Common myeloid progenitor, CD34-positive (primary cell): ENCODE measurements around the gene ARHGEF28.

Source experiments
- CTCF ChIA-PET: fragments of 350-600 bp; sonication (Branson Sonifier 250); formaldehyde crosslinking; loops from one replicate; lab custom pipeline; 2021; ENCODE audit warnings: antibody characterized with exemption; lab: Charles Lee
- POLR2A ChIA-PET: fragments of 350-600 bp; sonication (Branson Sonifier 250); formaldehyde crosslinking; loops from one replicate; lab custom pipeline; 2021; ENCODE audit warnings: antibody characterized with exemption; lab: Charles Lee
- DNase-seq, 3 donors: peaks; one replicate each; pipeline versions ENCODE4 v3.0.0 to v3.0.0-alpha.2; 2013
- H3K27ac ChIP-seq, 2 experiments: 1 replicate in 1 of 2; 2 replicates in 1 of 2; pipeline ENCODE4 v1.7.0; 2013; ENCODE audit warnings: inconsistent platforms in 2 of 2, low read length in 2 of 2, mild to moderate bottlenecking in 2 of 2, low read depth in 1 of 2, moderate library complexity in 1 of 2; ENCODE audit not compliant: severe bottlenecking in 2 of 2, insufficient read depth in 1 of 2, poor library complexity in 1 of 2
- H3K27me3 ChIP-seq, 5 experiments: replicated peaks in 2 of 5; 1 replicate in 3 of 5; 2 replicates in 2 of 5; pipeline versions ENCODE4 v1.6.1 to v1.7.0; 2013; ENCODE audit warnings: low read length in 4 of 5, mild to moderate bottlenecking in 2 of 5, moderate library complexity in 2 of 5, inconsistent platforms in 1 of 5; ENCODE audit not compliant: insufficient read depth in 5 of 5, control insufficient read depth in 4 of 5
- H3K36me3 ChIP-seq, 4 experiments: 1 replicate in 2 of 4; 2 replicates in 2 of 4; pipeline versions ENCODE4 v1.6.1 to v1.7.0; 2013; ENCODE audit warnings: low read length in 3 of 4, control low read depth in 1 of 4, mild to moderate bottlenecking in 1 of 4; ENCODE audit not compliant: control insufficient read depth in 4 of 4, insufficient read depth in 4 of 4
- H3K4me1 ChIP-seq, 4 experiments: 1 replicate in 3 of 4; 2 replicates in 1 of 4; pipeline versions ENCODE4 v1.6.1 to v1.7.1; 2013; ENCODE audit warnings: low read length in 3 of 4, mild to moderate bottlenecking in 3 of 4, control low read depth in 1 of 4, inconsistent platforms in 1 of 4, moderate library complexity in 1 of 4; ENCODE audit not compliant: control insufficient read depth in 4 of 4, insufficient read depth in 4 of 4; ENCODE audit errors: control extremely low read depth in 1 of 4
- H3K4me3 ChIP-seq, 7 experiments: 1 replicate in 4 of 7; 2 replicates in 3 of 7; pipeline versions ENCODE4 v1.5.1 to v1.7.0; 2013; ENCODE audit warnings: mild to moderate bottlenecking in 7 of 7, low read length in 6 of 7, moderate library complexity in 6 of 7, inconsistent platforms in 2 of 7, low read depth in 2 of 7, control low read depth in 1 of 7; ENCODE audit not compliant: insufficient read depth in 4 of 7, control insufficient read depth in 1 of 7; ENCODE audit errors: extremely low read depth in 1 of 7
- H3K9me3 ChIP-seq, 5 experiments: 1 replicate in 4 of 5; 2 replicates in 1 of 5; pipeline versions ENCODE4 v1.6.1 to v1.7.1; 2013; ENCODE audit warnings: low read length in 4 of 5, mild to moderate bottlenecking in 2 of 5, inconsistent platforms in 1 of 5, low read depth in 1 of 5, moderate library complexity in 1 of 5; ENCODE audit not compliant: control insufficient read depth in 4 of 5, insufficient read depth in 2 of 5; ENCODE audit errors: control extremely low read depth in 1 of 5
- WGBS: methylation state at CpG from one replicate; pipeline ENCODE4 v1.1.5; 2013; ENCODE audit not compliant: insufficient coverage; 5-methylcytosine and 5-hydroxymethylcytosine counted together

The ARHGEF28 gene

DNA sequence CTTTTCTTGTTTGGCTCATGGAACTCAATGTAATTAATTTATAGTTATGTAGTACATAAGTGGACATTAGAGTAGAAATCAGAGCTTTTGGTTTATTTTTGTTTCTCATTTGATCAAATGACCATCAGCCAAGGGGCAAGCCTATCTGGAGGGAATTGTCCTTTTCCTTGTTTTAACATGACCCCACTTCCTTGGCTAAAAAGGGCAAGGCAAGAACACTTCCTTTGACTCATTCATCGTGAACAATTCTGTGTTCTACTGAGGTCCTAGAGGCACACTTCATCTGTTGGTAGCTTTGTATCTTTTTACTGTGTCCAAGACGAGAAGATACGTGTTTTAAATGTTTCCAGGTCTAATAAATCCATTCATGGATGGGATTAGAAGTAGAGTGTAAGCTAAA, 148.9 kb downstream of the ARHGEF28 start:
- no peak for DNase-seq
- Histone ChIP-seq H3K4me1 (peaks cover 0 to 4% (median 0%) of the 10 kb centered on the region in 4 experiments), H3K27ac (no peak overlapping the region), H3K4me3 (no peak overlapping the region), H3K36me3 (no peaks in the 10 kb centered on the region), H3K27me3 (no peaks in the 10 kb centered on the region), H3K9me3 (no peaks in the 10 kb centered on the region)
- 90% methylated on average over 3 of the region's 3 CpGs for WGBS
- ChIA-PET CTCF (interaction anchor here (0.8 to 0.9 kb wide), 2 partner anchors 16 to 21 kb away, joined by 3 read pairs; no protein-coding TSS in a partner anchor), POLR2A (no interaction called here)

DNA sequence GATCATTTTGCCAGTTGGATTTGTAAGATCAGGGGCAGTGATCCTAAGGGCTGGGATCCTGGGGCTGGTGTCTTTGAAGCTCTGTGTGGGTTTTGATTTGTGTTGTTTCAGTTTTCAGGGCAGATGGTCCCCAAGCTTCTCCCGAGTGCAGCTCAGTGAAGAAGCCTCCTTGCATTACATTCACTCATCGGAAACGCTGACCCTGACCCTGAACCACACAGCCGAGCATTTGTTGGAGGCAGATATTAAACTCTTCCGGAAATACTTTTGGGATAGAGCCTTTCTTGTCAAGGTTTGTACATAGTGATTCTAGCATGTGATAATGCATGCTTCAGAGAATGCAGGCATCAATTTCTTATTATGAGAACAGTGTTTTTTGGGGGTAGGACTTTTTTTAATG, 150.4 kb downstream of the ARHGEF28 start:
- Histone ChIP-seq H3K27ac (no peak overlapping the region), H3K4me3 (no peak overlapping the region), H3K9me3 (no peaks in the 10 kb centered on the region), H3K4me1 (no peaks in the 10 kb centered on the region), H3K27me3 (peaks cover 0 to 2% (median 0%) of the 10 kb centered on the region in 5 experiments), H3K36me3 (no peaks in the 10 kb centered on the region)
- ChIA-PET CTCF (no interaction called here), POLR2A (no interaction called here)
- WGBS, result 100% methylated on average over 5 of the region's 5 CpGs
- DNase-seq, result no peak

DNA sequence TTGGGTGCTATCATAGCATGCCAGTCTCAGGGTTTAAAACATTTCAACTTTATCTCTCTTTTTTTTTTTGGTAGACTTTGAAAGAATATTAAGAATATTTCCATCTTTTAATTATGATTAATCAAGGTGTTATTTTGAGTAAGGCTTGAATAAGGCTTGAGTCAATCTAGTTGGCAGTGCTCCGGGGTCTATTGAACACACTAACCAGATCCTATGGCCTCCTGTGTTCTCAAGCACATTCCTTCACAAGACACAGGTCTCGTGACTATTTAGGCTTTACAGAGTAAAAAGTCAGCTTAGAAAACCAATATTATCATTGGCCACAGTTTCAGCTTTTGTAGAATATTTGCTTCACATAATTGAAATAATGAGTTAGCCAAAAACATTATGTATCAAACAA, 151.2 kb downstream of the ARHGEF28 start:
- no peak overlapping the region for H3K4me3 ChIP-seq
- ChIA-PET CTCF (no interaction called here), POLR2A (no interaction called here)
- H3K36me3 ChIP-seq, result no peaks in the 10 kb centered on the region
- H3K27ac ChIP-seq, result no peak overlapping the region
- no peaks in the 10 kb centered on the region for H3K9me3 ChIP-seq
- no peaks in the 10 kb centered on the region for H3K4me1 ChIP-seq
- peaks cover 0 to 2% (median 0%) of the 10 kb centered on the region in 5 experiments for H3K27me3 ChIP-seq
- DNase-seq, result no peak
- no CpG with 5 or more reads among the region's 2 CpGs for WGBS

DNA sequence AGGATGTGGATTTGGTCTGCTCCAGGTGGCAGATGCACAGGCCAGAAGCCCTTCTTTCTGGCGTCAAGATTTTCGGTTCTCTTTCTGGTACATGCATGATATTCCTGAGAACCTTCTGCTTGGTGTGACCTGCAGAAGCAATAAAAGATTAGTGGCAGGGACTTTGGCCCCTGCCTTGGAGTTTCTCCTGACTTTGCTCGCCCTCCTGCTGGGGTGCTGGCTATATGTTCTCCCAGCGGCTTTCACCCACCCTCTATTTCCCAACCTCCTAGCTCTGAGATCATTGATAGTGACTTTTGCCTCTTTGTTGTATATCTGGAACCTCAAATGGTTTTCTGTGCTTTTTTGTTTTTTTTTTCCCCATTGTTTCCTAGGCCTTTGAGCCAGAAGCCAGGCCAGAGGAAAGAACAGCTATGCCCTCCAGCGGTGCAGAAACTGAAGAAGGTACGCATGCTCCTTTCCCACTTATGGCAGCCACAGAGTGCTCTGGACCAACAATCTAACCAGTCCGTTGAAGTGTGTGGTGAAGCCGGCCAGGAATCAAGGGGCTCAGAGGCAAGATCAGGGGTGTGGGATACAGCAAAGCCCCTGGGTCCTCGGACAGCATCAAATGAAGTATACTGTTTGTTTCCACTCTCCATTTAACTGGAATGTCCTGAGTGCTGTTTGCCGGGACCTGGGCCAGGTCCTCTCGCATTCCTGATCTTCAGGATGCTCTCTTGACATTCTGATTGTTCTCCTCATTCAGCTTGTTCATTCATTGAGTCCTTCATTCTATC, 154.5 kb downstream of the ARHGEF28 start:
- POLR2A ChIA-PET, result no interaction called here
- Histone ChIP-seq H3K4me1 (no peaks in the 10 kb centered on the region), H3K9me3 (no peaks in the 10 kb centered on the region), H3K27ac (no peak overlapping the region), H3K27me3 (peaks cover 0 to 2% (median 0%) of the 10 kb centered on the region in 5 experiments), H3K4me3 (no peak overlapping the region), H3K36me3 (no peaks in the 10 kb centered on the region)
- CTCF ChIA-PET, result interaction anchor here (1.5 to 4.2 kb wide), 3 partner anchors 9 to 190 kb away, joined by 3 to 21 read pairs (median 15); no protein-coding TSS in a partner anchor
- WGBS, result 99% methylated on average over 9 of the region's 11 CpGs
- no peak for DNase-seq

DNA sequence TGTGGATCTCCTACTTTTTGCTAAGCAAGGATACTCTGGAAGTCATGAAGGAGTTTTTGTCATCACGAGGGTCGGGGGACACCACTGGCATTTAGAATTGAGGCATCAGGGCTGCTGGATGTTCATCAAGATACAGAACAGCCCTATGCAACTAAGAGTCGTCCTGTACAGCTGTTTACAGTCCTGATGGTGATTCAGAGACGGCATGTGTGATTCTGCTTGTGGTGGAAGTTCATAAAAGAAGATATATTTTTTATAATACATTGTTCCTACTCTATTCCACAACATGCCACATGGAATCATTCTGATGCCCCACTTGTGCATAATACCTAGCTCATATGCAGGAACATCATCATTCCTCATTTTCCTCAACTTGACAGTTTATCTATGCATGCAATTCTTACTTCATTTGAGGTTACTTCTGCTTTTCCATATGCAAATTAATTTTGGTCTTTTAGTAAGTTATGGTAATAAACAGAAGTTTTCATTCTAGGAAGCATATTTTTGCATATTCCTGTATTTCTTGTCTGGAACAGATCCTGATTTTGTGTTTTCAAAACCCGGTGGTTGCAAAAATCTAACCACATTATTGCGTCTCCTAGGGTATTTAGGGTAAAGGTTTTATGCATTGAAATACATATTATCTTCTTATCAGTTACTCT, 155.2 kb downstream of the ARHGEF28 start:
- Histone ChIP-seq H3K36me3 (no peaks in the 10 kb centered on the region), H3K4me3 (no peak overlapping the region), H3K27me3 (peaks cover 0 to 2% (median 0%) of the 10 kb centered on the region in 5 experiments), H3K27ac (no peak overlapping the region), H3K9me3 (no peaks in the 10 kb centered on the region), H3K4me1 (no peaks in the 10 kb centered on the region)
- CTCF ChIA-PET, result interaction anchor here (0.5 to 4.2 kb wide), 5 partner anchors 10 to 191 kb away, joined by 3 to 21 read pairs (median 15); no protein-coding TSS in a partner anchor
- POLR2A ChIA-PET, result no interaction called here
- WGBS, result no CpG with 5 or more reads among the region's 6 CpGs
- no peak for DNase-seq

DNA sequence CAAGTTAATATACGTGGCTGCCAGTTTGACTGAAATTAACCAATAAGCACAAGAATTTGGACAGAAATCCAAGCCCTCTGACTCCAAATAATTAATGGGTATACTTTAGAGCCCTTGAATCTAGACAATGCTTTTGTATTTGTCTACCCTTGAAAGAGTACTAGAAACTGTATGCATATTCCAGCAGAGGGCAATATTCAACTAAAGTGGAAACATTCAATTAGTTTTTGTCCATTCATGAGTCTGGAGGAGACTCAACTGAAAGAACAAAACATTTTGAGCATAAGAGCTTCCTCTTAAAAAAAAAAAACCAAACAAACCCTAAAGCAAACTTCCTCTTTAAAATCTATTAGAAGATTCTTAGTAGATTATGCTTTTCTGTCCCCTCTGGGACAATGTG, 157.8 kb downstream of the ARHGEF28 start:
- ChIA-PET POLR2A (no interaction called here), CTCF (interaction anchor here (0.6 to 4.2 kb wide), 8 partner anchors 10 to 865 kb away, joined by 3 to 21 read pairs (median 6); no protein-coding TSS in a partner anchor)
- Histone ChIP-seq H3K27ac (no peak overlapping the region), H3K4me1 (no peaks in the 10 kb centered on the region), H3K27me3 (peaks cover 0 to 2% (median 0%) of the 10 kb centered on the region in 5 experiments), H3K9me3 (no peaks in the 10 kb centered on the region), H3K4me3 (no peak overlapping the region), H3K36me3 (no peaks in the 10 kb centered on the region)
- DNase-seq, result peak; percentile 77 to 92 (median 90)
- no CpG with 5 or more reads among the region's 1 CpG for WGBS
